HCT116 (cell line): ENCODE results near the gene GRIP1. TPM values are rescaled to one million over a fixed set of nuclear protein-coding genes. Genes with fewer than 3 reads are reported as not detected.

Experiments
- ATAC-seq: fragments of 200-7000 bp; cut with Tn5 transposase; 2 replicates; pipeline ENCODE4 v1.9.1; 2020; ENCODE audit warnings: mild to moderate bottlenecking, moderate library complexity
- BruUV-seq: library from RNA; stranded (reverse); fragments of 400-500 nt; replicated peaks from 2 replicates; lab custom pipeline; 2021; lab: Mats Ljungman, UMichigan
- CTCF ChIA-PET: fragments of 300-600 bp; sonication (Branson Sonifier 250); formaldehyde crosslinking; loops from one replicate; lab custom pipeline; 2021; ENCODE audit warnings: antibody characterized with exemption; lab: Charles Lee
- POLR2A ChIA-PET: fragments of 300-600, 350-600 bp; sonication (Branson Sonifier 250); formaldehyde crosslinking; loops from one replicate; lab custom pipeline; 2021; ENCODE audit warnings: antibody characterized with exemption; lab: Charles Lee
- RAD21 ChIA-PET, 2 experiments: fragments of 300-600 bp; sonication (Branson Sonifier 250); formaldehyde crosslinking; loops; one replicate each; lab custom pipeline; 2023; ENCODE audit warnings: low total read pairs in 2 of 2; ENCODE audit not compliant: uncharacterized antibody in 2 of 2, unreplicated experiment in 2 of 2, low non-redundant PET in 1 of 2; lab: Charles Lee
- DNase-seq: peaks from one replicate; pipeline ENCODE4 v3.0.0-alpha.2; 2010; ENCODE audit warnings: low read depth, low spot score
- H2AFZ ChIP-seq: fragments of 200-600 bp; shearing (Covaris generic), sonication (generic); 2 replicates; pipeline ENCODE4 v1.6.1; 2017; ENCODE audit warnings: low read depth, mixed run types, mixed read lengths, antibody characterized with exemption, low read length; ENCODE audit not compliant: poor library complexity, severe bottlenecking
- H3K27ac ChIP-seq: 2 replicates; pipeline ENCODE4 v1.5.1; 2012; ENCODE audit warnings: low read depth, low read length
- H3K27me3 ChIP-seq: fragments of 200-600 bp; sonication (generic); 2 replicates; pipeline ENCODE4 v1.6.1; 2016; ENCODE audit warnings: mixed run types, low read length, mixed read lengths; ENCODE audit not compliant: insufficient read depth
- H3K36me3 ChIP-seq, 2 experiments: fragments of 200-500 bp in 1 of 2; fragments of 200-600 bp in 1 of 2; sonication (Bioruptor generic) in 1 of 2; sonication (generic) in 1 of 2; 2 replicates each; pipeline versions ENCODE4 v1.5.1 to v1.6.1; 2014 to 2016; ENCODE audit warnings: low read length in 2 of 2, inconsistent platforms in 1 of 2, mixed read lengths in 1 of 2, mixed run types in 1 of 2; ENCODE audit not compliant: insufficient read depth in 2 of 2, control insufficient read depth in 1 of 2
- H3K4me1 ChIP-seq, 2 experiments: fragments of 200-600 bp in 1 of 2; sonication (generic) in 1 of 2; 2 replicates each; pipeline versions ENCODE4 v1.5.1 to v1.6.1; 2012 to 2017; ENCODE audit warnings: low read length in 2 of 2, inconsistent platforms in 1 of 2, mild to moderate bottlenecking in 1 of 2, mixed read lengths in 1 of 2, mixed run types in 1 of 2, moderate library complexity in 1 of 2; ENCODE audit not compliant: insufficient read depth in 2 of 2, control insufficient read depth in 1 of 2
- H3K4me2 ChIP-seq: fragments of 200-600 bp; sonication (generic); 2 replicates; pipeline ENCODE4 v1.6.1; 2017; ENCODE audit warnings: mixed run types, low read length, mixed read lengths
- H3K4me3 ChIP-seq, 2 experiments: fragments of 200-600 bp in 1 of 2; sonication (generic) in 1 of 2; replicated peaks in 1 of 2; 2 replicates each; pipeline ENCODE4 v1.5.1; 2011 to 2016; ENCODE audit warnings: low read length in 2 of 2, control low read depth in 1 of 2, low read depth in 1 of 2, mild to moderate bottlenecking in 1 of 2, mixed read lengths in 1 of 2, mixed run types in 1 of 2
- H3K79me2 ChIP-seq: fragments of 200-600 bp; sonication (generic); 2 replicates; pipeline ENCODE4 v1.6.1; 2017; ENCODE audit warnings: mild to moderate bottlenecking, mixed run types, low read length, moderate library complexity, mixed read lengths; ENCODE audit not compliant: insufficient read depth
- H3K9ac ChIP-seq: fragments of 200-600 bp; sonication (generic); 2 replicates; pipeline ENCODE4 v1.6.1; 2016; ENCODE audit warnings: low read length, mixed read lengths
- H3K9me2 ChIP-seq: fragments of 200-600 bp; sonication (generic), shearing (Covaris generic); 2 replicates; pipeline ENCODE4 v1.6.1; 2017; ENCODE audit warnings: mixed run types, mild to moderate bottlenecking, moderate library complexity; ENCODE audit not compliant: insufficient read depth
- H3K9me3 ChIP-seq, 2 experiments: fragments of 200-500 bp in 1 of 2; fragments of 200-600 bp in 1 of 2; sonication (Bioruptor generic) in 1 of 2; sonication (generic) in 1 of 2; 2 replicates each; pipeline ENCODE4 v1.6.1; 2014 to 2017; ENCODE audit warnings: low read length in 2 of 2, mixed read lengths in 2 of 2, inconsistent platforms in 1 of 2, low read depth in 1 of 2, mild to moderate bottlenecking in 1 of 2, mixed run types in 1 of 2, moderate library complexity in 1 of 2; ENCODE audit not compliant: control insufficient read depth in 1 of 2, insufficient read depth in 1 of 2
- H4K20me1 ChIP-seq: fragments of 200-600 bp; sonication (generic), shearing (Covaris generic); 2 replicates; pipeline ENCODE4 v1.6.1; 2017; ENCODE audit warnings: mixed run types, mild to moderate bottlenecking, moderate library complexity; ENCODE audit not compliant: insufficient read depth
- CEBPB ChIP-seq: IDR thresholded peaks from 2 replicates; pipeline ENCODE4 v1.6.1; 2012; ENCODE audit warnings: low read depth
- JUND ChIP-seq: IDR thresholded peaks from 2 replicates; pipeline ENCODE4 v1.6.1; 2012
- RAD21 ChIP-seq: IDR thresholded peaks from 2 replicates; pipeline ENCODE4 v1.6.1; 2012; ENCODE audit warnings: low read depth, mild to moderate bottlenecking
- SIN3A ChIP-seq: IDR thresholded peaks from 2 replicates; pipeline ENCODE4 v1.6.1; 2012; ENCODE audit warnings: low read depth
- TCF7L2 ChIP-seq: IDR thresholded peaks from 2 replicates; pipeline ENCODE4 v1.7.0; 2011; ENCODE audit warnings: borderline replicate concordance, inconsistent platforms; ENCODE audit not compliant: insufficient read depth, insufficient read length; ENCODE audit errors: extremely low read depth
- ZFX ChIP-seq: fragments of 450-650 bp; IDR thresholded peaks from 2 replicates; pipeline ENCODE4 v1.6.1; 2017
- ZNF274 ChIP-seq: fragments of 200-500 bp; sonication (Bioruptor generic); IDR thresholded peaks from 2 replicates; pipeline ENCODE4 v1.6.1; 2014; ENCODE audit warnings: mild to moderate bottlenecking, low read depth, low read length, inconsistent platforms
- intact Hi-C: fragments of 100-400 bp; cut with micrococcal nuclease; formaldehyde crosslinking; loops from 2 replicates; pipeline ENCODE4 v1.10.0; 2022
- total RNA-seq: library from RNA; stranded (reverse); gene quantifications from one replicate; pipeline ENCODE4 v1.2.1, GENCODE V29; 2021; ENCODE audit not compliant: unreplicated experiment
- TF ChIP-seq, protein P1 (sequence below): IDR thresholded peaks from 2 replicates; pipeline ENCODE4 v1.6.1; 2012
- TF ChIP-seq, protein P2 (sequence below): IDR thresholded peaks from 2 replicates; pipeline ENCODE4 v1.6.1; 2012
- TF ChIP-seq, protein P3 (sequence below): IDR thresholded peaks from 2 replicates; pipeline ENCODE4 v1.6.1; 2012; ENCODE audit warnings: low read depth

Gene GRIP1
- total RNA-seq, 1 experiment from 2014 or later = not detected

DNA sequence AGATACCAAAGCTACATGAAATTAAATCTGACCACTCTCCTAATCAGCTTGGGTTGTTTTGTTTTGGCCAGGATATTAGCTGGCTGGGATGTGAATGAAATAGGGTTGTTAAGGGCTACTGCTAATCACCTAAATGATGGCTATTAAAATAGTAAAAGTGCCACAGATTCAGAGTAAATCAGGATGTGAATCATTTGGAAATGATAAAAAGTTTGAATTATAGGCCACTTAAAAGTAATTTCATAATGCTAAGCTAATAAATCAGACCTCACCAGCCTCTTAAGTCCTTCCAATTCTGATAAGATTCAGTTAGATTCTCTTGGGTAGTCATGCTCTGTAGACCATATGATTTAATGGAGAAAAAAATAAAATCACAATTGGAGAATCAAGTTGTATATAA lies 364.6 kb downstream of the GRIP1 start:
- H4K20me1 ChIP-seq = no peaks in the 10 kb centered on the region
- no peak overlapping the region for H2AFZ ChIP-seq
- H3K9me2 ChIP-seq = no peaks in the 10 kb centered on the region; the same call in 1 of the 2 replicates
- POLR2A ChIA-PET = interaction anchor here (2.0 kb wide), 1 partner anchor 12 kb away, joined by 4 read pairs; the partner anchor contains the start of gene HELB
- no TSS peak for BruUV-seq
- H3K4me1 ChIP-seq = no peaks in the 10 kb centered on the region
- no peak overlapping the region for H3K4me3 ChIP-seq
- ATAC-seq (no peak), DNase-seq (no peak)
- no peaks in the 10 kb centered on the region for H3K79me2 ChIP-seq
- RAD21 ChIA-PET = no interaction called here
- H3K4me2 ChIP-seq = no peak overlapping the region
- intact Hi-C loops = no loop called here
- H3K36me3 ChIP-seq = peaks cover 4 to 6% of the 10 kb centered on the region in 2 experiments; a peak in 2 of 4 replicates
- CTCF ChIA-PET = no interaction called here
- TF ChIP-seq JUND (no peak), ZFX (no peak), TCF7L2 (no peak), ZNF274 (no peak), CEBPB (no peak), SIN3A (no peak), RAD21 (no peak)
- TF ChIP-seq, protein P1, sequence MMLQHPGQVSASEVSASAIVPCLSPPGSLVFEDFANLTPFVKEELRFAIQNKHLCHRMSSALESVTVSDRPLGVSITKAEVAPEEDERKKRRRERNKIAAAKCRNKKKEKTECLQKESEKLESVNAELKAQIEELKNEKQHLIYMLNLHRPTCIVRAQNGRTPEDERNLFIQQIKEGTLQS = no peak
- TF ChIP-seq, protein P2, sequence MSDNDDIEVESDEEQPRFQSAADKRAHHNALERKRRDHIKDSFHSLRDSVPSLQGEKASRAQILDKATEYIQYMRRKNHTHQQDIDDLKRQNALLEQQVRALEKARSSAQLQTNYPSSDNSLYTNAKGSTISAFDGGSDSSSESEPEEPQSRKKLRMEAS = no peak
- TF ChIP-seq, protein P3, sequence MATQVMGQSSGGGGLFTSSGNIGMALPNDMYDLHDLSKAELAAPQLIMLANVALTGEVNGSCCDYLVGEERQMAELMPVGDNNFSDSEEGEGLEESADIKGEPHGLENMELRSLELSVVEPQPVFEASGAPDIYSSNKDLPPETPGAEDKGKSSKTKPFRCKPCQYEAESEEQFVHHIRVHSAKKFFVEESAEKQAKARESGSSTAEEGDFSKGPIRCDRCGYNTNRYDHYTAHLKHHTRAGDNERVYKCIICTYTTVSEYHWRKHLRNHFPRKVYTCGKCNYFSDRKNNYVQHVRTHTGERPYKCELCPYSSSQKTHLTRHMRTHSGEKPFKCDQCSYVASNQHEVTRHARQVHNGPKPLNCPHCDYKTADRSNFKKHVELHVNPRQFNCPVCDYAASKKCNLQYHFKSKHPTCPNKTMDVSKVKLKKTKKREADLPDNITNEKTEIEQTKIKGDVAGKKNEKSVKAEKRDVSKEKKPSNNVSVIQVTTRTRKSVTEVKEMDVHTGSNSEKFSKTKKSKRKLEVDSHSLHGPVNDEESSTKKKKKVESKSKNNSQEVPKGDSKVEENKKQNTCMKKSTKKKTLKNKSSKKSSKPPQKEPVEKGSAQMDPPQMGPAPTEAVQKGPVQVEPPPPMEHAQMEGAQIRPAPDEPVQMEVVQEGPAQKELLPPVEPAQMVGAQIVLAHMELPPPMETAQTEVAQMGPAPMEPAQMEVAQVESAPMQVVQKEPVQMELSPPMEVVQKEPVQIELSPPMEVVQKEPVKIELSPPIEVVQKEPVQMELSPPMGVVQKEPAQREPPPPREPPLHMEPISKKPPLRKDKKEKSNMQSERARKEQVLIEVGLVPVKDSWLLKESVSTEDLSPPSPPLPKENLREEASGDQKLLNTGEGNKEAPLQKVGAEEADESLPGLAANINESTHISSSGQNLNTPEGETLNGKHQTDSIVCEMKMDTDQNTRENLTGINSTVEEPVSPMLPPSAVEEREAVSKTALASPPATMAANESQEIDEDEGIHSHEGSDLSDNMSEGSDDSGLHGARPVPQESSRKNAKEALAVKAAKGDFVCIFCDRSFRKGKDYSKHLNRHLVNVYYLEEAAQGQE = no peak
- no peaks in the 10 kb centered on the region for H3K27me3 ChIP-seq
- no peaks in the 10 kb centered on the region for H3K9me3 ChIP-seq
- H3K27ac ChIP-seq = no peak overlapping the region
- no peak overlapping the region for H3K9ac ChIP-seq
